Loucy (cell line): Measurements from ENCODE around the gene ADGRL2.

Source experiments
- H2AFZ ChIP-seq: fragments of 200-600 bp; sonication (generic); 2 replicates; pipeline ENCODE4 v1.6.0; 2016; ENCODE audit warnings: antibody characterized with exemption, mild to moderate bottlenecking, low read length, moderate library complexity
- H3F3A ChIP-seq: fragments of 200-600 bp; 2 replicates; pipeline ENCODE4 v1.6.0; 2016; ENCODE audit warnings: antibody characterized with exemption, low read depth, mild to moderate bottlenecking
- H3K27me3 ChIP-seq: fragments of 200-600 bp; sonication (generic); 2 replicates; pipeline ENCODE4 v1.6.1; 2014; ENCODE audit warnings: low read length, mild to moderate bottlenecking; ENCODE audit not compliant: insufficient read depth, poor library complexity, severe bottlenecking
- H3K36me3 ChIP-seq: fragments of 200-600 bp; sonication (generic); 2 replicates; pipeline ENCODE4 v1.6.1; 2016; ENCODE audit warnings: low read length; ENCODE audit not compliant: insufficient read depth
- H3K4me1 ChIP-seq: fragments of 200-600 bp; sonication (generic); 2 replicates; pipeline ENCODE4 v1.5.1; 2014; ENCODE audit warnings: low read length, mild to moderate bottlenecking; ENCODE audit not compliant: insufficient read depth, poor library complexity, severe bottlenecking
- H3K4me2 ChIP-seq: fragments of 200-600 bp; sonication (generic); 2 replicates; pipeline ENCODE4 v1.6.0; 2014; ENCODE audit warnings: antibody characterized with exemption, low read length, low read depth, mild to moderate bottlenecking; ENCODE audit not compliant: poor library complexity, severe bottlenecking
- H3K4me3 ChIP-seq: fragments of 200-600 bp; sonication (generic); 2 replicates; pipeline ENCODE4 v1.5.1; 2014; ENCODE audit warnings: low read length, mild to moderate bottlenecking, mixed read lengths; ENCODE audit not compliant: poor library complexity, severe bottlenecking
- H3K79me2 ChIP-seq: fragments of 200-600 bp; sonication (generic); 2 replicates; pipeline ENCODE4 v1.6.1; 2014; ENCODE audit warnings: low read length; ENCODE audit not compliant: insufficient read depth
- H3K9ac ChIP-seq: fragments of 200-600 bp; sonication (generic); 2 replicates; pipeline ENCODE4 v1.6.0; 2014; ENCODE audit warnings: mild to moderate bottlenecking, low read depth, low read length, moderate library complexity; ENCODE audit not compliant: poor library complexity, severe bottlenecking
- H3K9me2 ChIP-seq: fragments of 200-600 bp; sonication (generic); replicated peaks from 2 replicates; pipeline ENCODE4 v1.6.1; 2016; ENCODE audit warnings: low read depth, low read length, mixed read lengths
- H3K9me3 ChIP-seq: fragments of 200-600 bp; sonication (generic); 2 replicates; pipeline ENCODE4 v1.6.1; 2014; ENCODE audit warnings: mild to moderate bottlenecking, antibody characterized with exemption, low read length, low read depth; ENCODE audit not compliant: insufficient read depth
- H4K20me1 ChIP-seq: fragments of 200-600 bp; sonication (generic); 2 replicates; pipeline ENCODE4 v1.6.0; 2014; ENCODE audit warnings: antibody characterized with exemption, low read length, mild to moderate bottlenecking; ENCODE audit not compliant: insufficient read depth, poor library complexity, severe bottlenecking
- EZH2phosphoT487 ChIP-seq: fragments of 200-600 bp; IDR thresholded peaks from 2 replicates; pipeline ENCODE4 v1.6.1; 2018; ENCODE audit warnings: antibody characterized with exemption, mild to moderate bottlenecking, moderate library complexity, borderline replicate concordance
- TF ChIP-seq, protein P1 (sequence below): fragments of 200-600 bp; sonication (generic); conservative IDR thresholded peaks from 2 replicates; pipeline ENCODE4 v1.5.1; 2014; ENCODE audit warnings: mild to moderate bottlenecking, antibody characterized with exemption, low read length

The ADGRL2 gene

GRCh38 chr1:81974222-81974841 is 173.6 kb downstream of the ADGRL2 start:
- Histone ChIP-seq H3K4me1 (no peaks in the 10 kb centered on the region), H3K9ac (no peak overlapping the region), H3K27me3 (no peaks in the 10 kb centered on the region), H4K20me1 (no peaks in the 10 kb centered on the region), H3K4me2 (no peak overlapping the region), H2AFZ (no peak overlapping the region), H3F3A (no peaks in the 10 kb centered on the region), H3K9me2 (no peaks in the 10 kb centered on the region), H3K4me3 (no peak overlapping the region), H3K9me3 (no peaks in the 10 kb centered on the region), H3K79me2 (no peaks in the 10 kb centered on the region), H3K36me3 (no peaks in the 10 kb centered on the region)
- no peak for TF ChIP-seq EZH2phosphoT487
- TF ChIP-seq, protein P1, sequence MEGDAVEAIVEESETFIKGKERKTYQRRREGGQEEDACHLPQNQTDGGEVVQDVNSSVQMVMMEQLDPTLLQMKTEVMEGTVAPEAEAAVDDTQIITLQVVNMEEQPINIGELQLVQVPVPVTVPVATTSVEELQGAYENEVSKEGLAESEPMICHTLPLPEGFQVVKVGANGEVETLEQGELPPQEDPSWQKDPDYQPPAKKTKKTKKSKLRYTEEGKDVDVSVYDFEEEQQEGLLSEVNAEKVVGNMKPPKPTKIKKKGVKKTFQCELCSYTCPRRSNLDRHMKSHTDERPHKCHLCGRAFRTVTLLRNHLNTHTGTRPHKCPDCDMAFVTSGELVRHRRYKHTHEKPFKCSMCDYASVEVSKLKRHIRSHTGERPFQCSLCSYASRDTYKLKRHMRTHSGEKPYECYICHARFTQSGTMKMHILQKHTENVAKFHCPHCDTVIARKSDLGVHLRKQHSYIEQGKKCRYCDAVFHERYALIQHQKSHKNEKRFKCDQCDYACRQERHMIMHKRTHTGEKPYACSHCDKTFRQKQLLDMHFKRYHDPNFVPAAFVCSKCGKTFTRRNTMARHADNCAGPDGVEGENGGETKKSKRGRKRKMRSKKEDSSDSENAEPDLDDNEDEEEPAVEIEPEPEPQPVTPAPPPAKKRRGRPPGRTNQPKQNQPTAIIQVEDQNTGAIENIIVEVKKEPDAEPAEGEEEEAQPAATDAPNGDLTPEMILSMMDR = no peak

DNA sequence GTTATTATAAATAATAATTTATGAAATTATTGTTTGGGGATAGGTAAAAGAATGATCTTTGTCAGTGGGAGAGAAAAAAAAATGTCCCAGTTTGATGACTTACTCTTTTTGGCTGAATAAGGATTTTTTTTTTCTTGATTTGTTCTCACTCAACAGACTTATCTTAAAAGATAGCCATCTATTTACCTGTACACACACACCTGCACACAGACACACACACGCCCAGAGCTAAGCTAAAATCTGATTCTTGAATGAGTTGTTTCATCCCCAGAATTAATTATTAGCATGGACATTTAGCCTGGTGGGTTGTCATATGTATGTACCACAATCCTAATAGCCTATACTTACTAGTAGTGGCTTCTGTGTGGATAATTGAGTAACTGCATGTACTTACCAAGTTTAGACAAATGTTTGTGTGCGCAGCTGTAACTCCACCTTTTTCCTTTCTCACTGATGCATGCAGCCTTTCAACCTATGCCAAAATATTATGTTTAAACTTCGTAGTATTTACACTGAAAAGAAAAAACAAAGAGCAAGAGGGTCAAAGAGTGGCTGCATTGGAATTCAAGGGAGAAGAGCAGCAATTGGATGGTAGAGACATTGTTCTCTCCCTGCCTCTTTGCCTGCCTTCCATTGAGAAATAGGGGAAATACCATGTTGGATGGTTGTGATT is 174.3 kb downstream of the ADGRL2 start:
- Histone ChIP-seq H3K9me2 (no peaks in the 10 kb centered on the region), H3K36me3 (no peaks in the 10 kb centered on the region), H3K9ac (no peak overlapping the region), H3K4me1 (no peaks in the 10 kb centered on the region), H3K79me2 (no peaks in the 10 kb centered on the region), H3F3A (no peaks in the 10 kb centered on the region), H3K27me3 (no peaks in the 10 kb centered on the region), H3K4me2 (no peak overlapping the region), H3K4me3 (no peak overlapping the region), H2AFZ (no peak overlapping the region), H4K20me1 (no peaks in the 10 kb centered on the region), H3K9me3 (no peaks in the 10 kb centered on the region)
- no peak for TF ChIP-seq EZH2phosphoT487
- TF ChIP-seq, protein P1 = no peak

DNA sequence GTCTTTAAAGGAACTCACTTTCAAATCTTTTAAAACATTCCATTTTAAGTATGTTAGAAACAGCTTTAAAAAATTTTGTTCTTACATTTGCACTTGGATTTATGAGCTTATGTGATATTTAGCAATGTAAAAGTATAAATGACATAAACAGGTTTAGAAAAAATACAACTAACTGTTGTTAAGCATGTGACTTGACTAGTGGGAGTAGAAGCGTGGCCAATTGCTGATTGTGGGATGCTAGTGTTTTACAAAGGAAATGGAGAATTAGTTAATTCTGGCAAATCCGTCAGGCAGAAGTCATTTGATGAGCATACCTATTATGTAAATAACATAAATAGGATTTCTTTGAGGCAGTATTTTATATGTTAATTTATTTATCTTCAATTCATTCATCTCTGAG is 175.8 kb downstream of the ADGRL2 start:
- Histone ChIP-seq H3K79me2 (no peaks in the 10 kb centered on the region), H3K9me2 (no peaks in the 10 kb centered on the region), H3K4me1 (no peaks in the 10 kb centered on the region), H3K4me2 (no peak overlapping the region), H3K4me3 (no peak overlapping the region), H3K9me3 (no peaks in the 10 kb centered on the region), H3K36me3 (no peaks in the 10 kb centered on the region), H4K20me1 (no peaks in the 10 kb centered on the region), H3K9ac (no peak overlapping the region), H3F3A (no peaks in the 10 kb centered on the region), H2AFZ (no peak overlapping the region), H3K27me3 (no peaks in the 10 kb centered on the region)
- TF ChIP-seq, protein P1 = no peak
- no peak for TF ChIP-seq EZH2phosphoT487
